NCI-H1048 (cell line): ENCODE data around the gene ABLIM1.

Experiments
- DNase-seq: peaks from one replicate; lab custom pipeline; 2025; lab: John Stamatoyannopoulos, UW

The ABLIM1 gene

GRCh38 chr10:114487815-114488536 is 170.1 kb downstream of the ABLIM1 start:
- DNase-seq, result no peak

DNA sequence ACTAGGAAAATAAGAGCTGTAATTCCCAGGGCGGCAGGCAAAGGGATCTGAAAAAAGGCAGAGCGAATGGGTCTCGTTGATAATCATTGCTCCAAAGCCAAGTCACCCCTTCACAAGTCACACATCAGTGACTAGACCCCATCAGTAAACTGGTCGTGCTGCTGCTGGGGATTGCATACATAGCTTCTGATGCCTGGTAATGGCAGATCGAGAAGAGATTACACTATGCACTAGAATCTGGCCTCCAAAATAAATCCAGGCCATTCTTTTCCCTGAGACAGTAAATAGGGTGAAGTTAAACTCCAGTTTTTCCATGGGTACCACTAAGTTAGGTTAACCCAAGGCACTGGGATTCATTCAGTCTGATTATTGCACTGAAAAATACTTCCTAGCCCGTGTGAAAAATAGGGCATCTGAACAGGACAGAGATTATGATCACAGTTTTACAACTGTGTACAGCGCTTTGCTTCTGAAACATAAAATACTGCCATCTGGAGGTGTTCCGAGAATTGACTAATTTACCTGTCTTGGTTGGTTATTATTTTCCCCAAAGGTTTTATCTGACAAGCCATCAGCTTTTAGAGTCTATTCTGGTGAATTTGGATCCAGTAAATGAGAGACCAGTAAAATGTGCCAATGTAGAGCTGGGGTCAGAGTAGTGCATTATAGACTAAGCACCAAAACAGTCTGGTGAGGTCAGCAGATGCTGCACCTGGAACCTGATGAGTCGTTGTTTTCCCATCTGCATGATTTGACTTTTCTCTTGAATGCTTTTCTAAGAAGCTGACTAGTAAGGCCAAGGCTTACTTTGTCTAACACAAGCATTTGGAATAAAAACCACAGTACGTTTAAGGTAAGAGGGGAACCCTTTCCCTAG is 170.9 kb downstream of the ABLIM1 start:
- no peak for DNase-seq

DNA sequence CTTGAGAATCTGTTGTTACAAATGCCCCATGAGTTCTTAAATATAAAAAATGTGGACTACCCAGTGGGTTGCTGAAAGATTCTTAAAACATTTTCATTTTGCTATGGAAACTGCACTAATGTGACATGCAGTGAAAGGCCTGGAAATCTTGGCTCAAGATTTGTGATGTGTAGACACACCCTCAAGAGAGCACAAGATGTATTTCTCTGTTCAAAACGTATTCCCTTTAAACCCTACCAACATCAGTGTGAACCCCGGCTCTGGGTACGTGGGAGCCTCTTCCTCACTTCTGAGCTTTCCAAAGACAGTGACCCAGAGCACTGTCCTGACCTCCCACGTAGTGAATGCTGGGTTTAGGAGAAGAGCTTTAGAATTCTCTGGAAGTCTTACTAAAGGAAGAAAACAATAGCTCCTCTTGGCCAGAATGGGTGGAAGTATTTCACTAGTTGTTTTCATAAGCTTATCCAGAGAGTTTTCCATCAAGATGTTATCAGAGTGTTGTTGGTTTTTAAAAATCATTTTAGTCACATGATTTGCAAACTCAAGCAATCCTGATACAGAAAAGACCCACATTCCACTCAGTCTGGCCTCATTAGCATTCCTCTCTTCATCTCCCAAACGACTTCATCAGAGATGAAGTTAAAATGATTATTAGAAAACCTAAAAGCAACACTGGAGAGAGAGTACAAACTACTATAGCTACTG is 172.2 kb downstream of the ABLIM1 start:
- DNase-seq, result no peak

- DNase-seq, result no peak
Observed at GRCh38 chr10:114483575-114483974, 174.5 kb downstream of the ABLIM1 start.

DNA sequence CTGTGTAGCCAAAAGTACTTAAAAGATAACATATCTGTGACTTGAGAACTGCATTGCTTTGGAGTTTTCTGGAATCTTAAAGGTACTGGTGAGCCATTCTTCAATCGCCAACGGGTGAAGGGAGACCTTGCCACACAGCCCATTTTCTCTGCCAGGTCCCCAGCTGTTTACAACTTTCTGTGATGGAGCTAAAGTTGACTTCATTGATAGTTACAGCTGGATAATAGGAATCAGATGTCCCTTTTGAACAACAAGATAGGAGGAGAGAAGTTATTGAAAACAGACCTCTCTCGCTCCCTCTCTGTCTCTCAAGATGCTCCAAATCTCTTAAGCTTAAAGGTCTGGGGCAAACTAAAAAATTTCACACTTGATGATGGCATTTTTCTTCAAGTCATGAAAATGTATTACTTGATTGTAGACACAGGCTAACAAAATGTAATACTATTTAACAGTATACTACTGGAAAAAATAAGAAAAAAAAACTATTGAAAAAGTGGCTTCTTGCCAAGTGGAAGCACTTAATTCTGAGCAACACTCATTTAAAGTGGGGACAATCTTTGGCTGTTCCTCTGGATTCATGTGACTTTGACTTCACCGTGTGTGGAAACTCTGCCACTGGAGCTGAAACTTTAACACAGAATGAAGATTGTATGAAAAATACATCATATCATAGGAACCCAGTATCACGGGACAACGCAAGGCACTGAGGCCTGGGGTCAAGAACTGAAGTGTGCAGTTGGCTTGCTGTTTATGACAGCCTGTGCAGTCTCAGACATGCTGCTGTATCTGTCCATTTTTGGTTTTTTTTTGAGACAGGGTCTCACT is 175.4 kb downstream of the ABLIM1 start:
- DNase-seq, result no peak

GRCh38 chr10:114481055-114481454 is 177.0 kb downstream of the ABLIM1 start:
- no peak for DNase-seq

- DNase-seq, result no peak
Observed at GRCh38 chr10:114479836-114480235, 178.2 kb downstream of the ABLIM1 start.

DNA sequence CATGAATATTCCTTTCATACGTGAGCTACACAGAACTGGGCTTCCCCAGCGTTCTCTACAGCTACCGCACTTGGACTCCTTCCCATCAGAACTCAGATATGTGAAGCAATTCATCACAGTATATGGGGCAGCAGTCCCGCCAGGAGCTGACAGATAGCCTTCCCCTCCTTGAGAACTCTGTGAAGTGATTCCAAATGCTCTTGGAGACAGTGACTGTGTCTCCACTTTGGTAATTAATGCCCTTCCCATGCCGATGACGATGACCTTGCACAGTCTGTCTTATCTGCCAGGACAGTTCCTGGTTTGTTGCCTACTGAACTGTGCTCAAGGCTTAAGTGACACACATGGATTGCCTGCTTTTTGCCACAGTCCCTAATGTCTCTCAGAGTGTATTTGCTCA is 178.8 kb downstream of the ABLIM1 start:
- no peak for DNase-seq

- no peak for DNase-seq
Observed at GRCh38 chr10:114478281-114478680, 179.8 kb downstream of the ABLIM1 start.

- DNase-seq, result no peak
Observed at GRCh38 chr10:114477285-114477684, 180.8 kb downstream of the ABLIM1 start.

GRCh38 chr10:114474989-114475388 is 183.1 kb downstream of the ABLIM1 start:
- DNase-seq, result no peak

GRCh38 chr10:114473776-114474175 is 184.3 kb downstream of the ABLIM1 start:
- no peak for DNase-seq

- no peak for DNase-seq
Observed at GRCh38 chr10:114472877-114473253, 185.2 kb downstream of the ABLIM1 start.

GRCh38 chr10:114471906-114472876 is 185.9 kb downstream of the ABLIM1 start:
- no peak for DNase-seq

- peak; percentile 37 for DNase-seq
Observed at GRCh38 chr10:114470956-114471905, 186.8 kb downstream of the ABLIM1 start.

GRCh38 chr10:114470361-114470760 is 187.7 kb downstream of the ABLIM1 start:
- DNase-seq, result no peak

DNA sequence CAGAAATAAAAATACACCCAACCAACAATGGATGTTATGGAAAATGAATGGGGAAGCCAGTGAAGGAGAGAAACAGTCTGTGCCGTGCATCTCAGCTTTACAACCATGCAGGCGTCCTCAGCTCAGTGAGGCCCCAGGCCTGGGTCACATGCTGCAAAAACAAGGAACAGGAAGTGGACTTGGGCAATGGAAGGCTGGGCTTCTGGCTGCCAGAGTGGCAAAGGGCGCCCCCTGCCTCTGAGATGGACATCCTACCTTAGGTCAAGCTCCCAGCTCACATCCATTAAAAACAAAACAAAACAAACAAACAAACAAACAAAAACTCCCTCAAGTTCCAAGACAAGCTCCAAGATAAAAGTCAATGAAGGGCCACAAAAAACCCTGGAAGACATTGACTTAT is 199.1 kb downstream of the ABLIM1 start:
- no peak for DNase-seq

DNA sequence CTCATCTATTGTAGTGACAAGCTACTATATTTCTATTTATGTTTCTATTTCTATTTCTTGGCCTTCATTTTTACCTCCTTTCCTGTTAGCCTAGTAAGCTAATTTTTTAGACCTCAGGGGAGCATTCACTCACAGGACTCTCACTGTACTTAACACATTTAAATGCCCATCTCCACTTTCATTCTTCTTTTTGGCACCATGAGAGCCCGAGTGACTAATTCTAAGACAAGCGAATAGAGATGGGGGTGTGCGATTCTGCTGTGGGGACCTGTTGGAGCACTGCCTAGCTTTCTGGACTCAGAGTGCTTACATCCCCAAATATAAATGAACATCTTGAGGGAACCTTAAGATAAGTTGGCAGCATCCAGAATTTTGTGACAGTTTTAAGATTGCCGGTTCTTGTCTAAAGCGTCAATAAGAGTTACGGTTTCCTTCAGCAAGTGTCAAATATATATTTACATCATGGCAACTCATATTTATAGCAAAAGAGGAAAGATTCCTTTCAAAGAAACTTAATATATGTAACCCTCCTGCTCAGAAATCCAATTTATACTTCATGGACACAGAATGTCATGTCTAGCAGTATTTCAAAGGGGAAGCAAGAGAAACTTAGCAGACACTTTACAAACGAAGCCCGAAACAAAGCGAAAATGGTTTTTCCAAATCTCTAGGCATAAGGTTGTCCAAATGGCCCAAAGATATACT is 199.7 kb downstream of the ABLIM1 start:
- DNase-seq, result no peak

DNA sequence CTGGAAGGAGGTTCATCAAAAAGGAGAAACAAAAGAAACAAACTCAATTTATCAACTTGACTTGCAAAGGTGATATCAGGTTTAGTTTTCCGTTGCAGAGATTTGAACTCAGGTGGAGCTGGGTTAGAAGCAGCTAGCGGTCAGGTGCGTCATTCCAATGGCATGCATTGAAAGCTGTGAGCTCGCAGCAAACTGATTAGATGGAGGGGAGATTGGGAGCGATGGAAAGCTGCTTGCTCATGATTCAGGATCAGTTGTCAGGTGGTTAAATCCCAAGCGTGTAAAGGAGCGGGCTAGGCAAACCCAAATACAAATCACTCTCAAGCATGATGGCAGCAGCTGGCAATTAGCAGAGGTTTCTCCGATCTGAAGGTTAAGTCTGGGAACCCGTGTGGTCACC is 204.5 kb downstream of the ABLIM1 start:
- DNase-seq, result no peak
